GM12801 (cell line): ENCODE results near the gene GLA.

Source experiments
- CTCF ChIP-seq: IDR thresholded peaks from one replicate; pipeline ENCODE4 v1.5.1; 2011; ENCODE audit warnings: control low read depth; ENCODE audit not compliant: insufficient read length; ENCODE audit errors: extremely low read depth

The GLA gene

DNA sequence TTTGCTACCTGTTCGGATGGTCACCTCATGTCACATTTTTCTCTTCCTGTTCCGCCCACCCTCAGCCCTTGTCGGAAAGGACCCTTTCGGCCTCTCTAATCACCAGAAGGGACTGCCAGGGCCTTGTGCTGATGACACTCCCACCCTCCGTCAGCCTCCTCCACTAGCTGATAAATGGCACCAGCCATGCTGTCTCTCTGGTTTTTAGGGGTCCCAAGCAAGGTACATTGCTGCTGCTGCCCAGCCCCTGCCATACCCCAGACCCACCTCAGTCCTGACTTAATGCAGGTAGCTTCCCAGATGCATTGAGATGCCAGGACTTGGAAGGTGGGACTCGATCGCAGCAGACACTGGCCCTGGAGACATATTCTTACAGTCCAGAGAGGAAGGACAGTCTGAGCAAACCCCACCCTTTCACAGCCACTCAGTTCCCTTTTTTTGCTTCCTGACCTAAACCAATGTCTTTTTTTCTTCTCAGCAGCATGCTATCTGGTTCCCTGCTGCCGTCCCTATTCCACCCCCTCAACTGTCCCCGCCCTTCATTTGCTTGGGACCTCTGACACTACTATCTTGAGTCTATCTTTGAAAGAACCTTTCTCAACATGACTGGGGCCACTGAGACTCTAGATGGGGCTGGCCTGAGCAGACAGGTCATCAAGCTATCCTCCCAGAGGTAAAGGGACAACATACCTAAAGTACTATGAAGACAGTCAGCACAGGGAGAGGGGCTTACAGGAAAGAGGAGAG, 21.8 kb downstream of the GLA start, which contains the start of gene BTK:
TSS of gene BTK (minus strand) at position 397 of the 747 bp plus-strand sequence. CDS start 10,907 bp downstream, outside the sequence.
- no peak for TF ChIP-seq CTCF

- no peak for TF ChIP-seq CTCF
Measured at GRCh38 chrX:101385026-101385684, 22.6 kb downstream of the GLA start.

DNA sequence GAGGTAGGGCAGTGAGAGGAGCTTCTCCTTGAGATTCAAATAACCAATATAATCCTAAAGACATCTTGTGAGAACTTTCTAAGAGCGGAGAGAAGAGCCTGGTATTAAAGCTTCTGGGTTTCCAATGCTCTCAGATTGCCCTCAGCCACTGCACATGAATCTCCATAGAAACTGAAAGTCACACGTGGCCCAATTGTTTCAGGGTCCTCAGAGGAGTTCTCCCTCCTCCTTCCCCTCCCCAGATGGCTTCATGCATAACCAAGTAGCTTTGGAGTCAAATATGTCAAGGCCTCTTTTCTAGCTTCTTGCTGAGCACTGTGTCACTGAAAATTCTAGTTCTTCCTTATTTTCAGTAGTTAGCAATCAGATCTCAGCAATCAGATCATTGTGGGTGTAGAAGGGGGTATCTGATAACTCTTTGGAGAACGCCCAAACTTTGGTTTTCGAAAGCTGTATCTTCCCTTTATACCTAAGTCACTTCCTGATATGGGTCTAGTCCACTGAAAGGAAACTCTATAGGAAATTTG, 24.0 kb downstream of the GLA start:
- no peak for TF ChIP-seq CTCF

- TF ChIP-seq CTCF, result no peak
Measured at GRCh38 chrX:101377547-101377946, 30.2 kb downstream of the GLA start.

DNA sequence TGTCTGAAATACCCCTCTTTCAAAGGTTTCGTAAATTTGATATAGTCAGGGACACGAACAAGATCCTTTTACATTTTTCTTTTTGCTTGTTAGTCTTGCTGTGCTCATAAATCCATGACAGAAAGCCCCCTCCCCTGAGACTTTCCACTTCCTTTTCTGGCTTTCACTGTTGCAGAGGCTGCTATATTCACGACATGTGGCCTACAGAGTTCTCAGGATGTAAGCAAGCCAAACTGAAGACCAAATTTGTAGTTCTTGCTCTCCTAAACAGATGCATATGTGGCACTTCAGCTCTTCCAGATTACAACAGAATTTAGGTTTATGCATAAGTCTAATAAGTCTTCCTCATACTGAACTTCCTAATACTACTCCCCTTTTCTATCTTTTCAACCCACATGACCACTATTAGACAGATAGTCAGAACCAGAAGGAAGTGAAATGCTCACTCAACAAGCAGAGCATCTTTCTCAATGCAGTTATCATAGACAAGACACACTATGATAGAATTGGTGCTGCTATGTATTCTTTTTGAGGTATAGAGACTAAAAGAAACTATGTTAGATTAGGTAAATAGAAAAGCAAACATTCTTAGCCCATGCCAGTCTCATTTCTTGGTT, 36.7 kb downstream of the GLA start:
- TF ChIP-seq CTCF, result no peak

DNA sequence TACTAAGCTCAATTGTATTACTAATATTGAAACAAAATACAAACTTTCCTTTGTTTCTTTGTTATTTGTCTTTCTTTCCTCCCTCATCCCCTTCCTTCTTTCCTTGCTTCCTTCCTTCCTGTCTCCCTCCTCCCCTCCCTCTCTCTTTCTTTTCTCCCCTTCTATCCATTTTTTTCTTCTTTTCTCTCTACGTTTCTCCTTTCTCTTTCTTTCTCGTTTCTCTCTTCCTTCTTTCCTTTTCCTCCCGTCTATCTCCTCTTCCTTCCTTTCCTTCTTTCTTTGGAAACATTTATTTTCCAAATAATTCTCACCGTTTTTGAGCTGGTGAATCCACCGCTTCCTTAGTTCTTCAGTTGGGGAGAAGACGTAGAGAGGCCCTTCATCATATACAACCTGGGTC, 38.0 kb downstream of the GLA start:
- TF ChIP-seq CTCF, result no peak

GRCh38 chrX:101368800-101369199, 38.9 kb downstream of the GLA start:
- no peak for TF ChIP-seq CTCF
